Neutrophil (primary cell): ENCODE data around the gene ARHGEF4.

Source experiments
- H3K27ac ChIP-seq: fragments of 200-600 bp; sonication (generic); 2 replicates; pipeline ENCODE4 v1.5.1; 2016; ENCODE audit warnings: mild to moderate bottlenecking, moderate library complexity
- H3K27me3 ChIP-seq: fragments of 200-600 bp; sonication (generic); 2 replicates; pipeline ENCODE4 v1.6.0; 2016; ENCODE audit warnings: mild to moderate bottlenecking
- H3K36me3 ChIP-seq: fragments of 200-600 bp; sonication (generic); 2 replicates; pipeline ENCODE4 v1.5.1; 2017
- H3K4me1 ChIP-seq, 2 experiments: fragments of 200-600 bp in 1 of 2; sonication (generic) in 1 of 2; 1 replicate in 1 of 2; 2 replicates in 1 of 2; pipeline versions ENCODE4 v1.5.1 to v1.6.1; 2013 to 2016; ENCODE audit warnings: low read depth in 1 of 2, low read length in 1 of 2, mild to moderate bottlenecking in 1 of 2, moderate library complexity in 1 of 2; ENCODE audit not compliant: control insufficient read depth in 1 of 2, insufficient read depth in 1 of 2
- H3K4me3 ChIP-seq, 2 experiments: fragments of 200-600 bp in 1 of 2; sonication (generic) in 1 of 2; 1 replicate in 1 of 2; 2 replicates in 1 of 2; pipeline ENCODE4 v1.5.1; 2013 to 2016; ENCODE audit warnings: low read depth in 1 of 2, low read length in 1 of 2, mild to moderate bottlenecking in 1 of 2, moderate library complexity in 1 of 2
- H3K9me3 ChIP-seq: fragments of 200-600 bp; sonication (generic); 2 replicates; pipeline ENCODE4 v1.5.1; 2016
- TF ChIP-seq, protein P1 (sequence below): fragments of 200-600 bp; sonication (generic); IDR thresholded peaks from 2 replicates; pipeline ENCODE4 v1.5.1; 2016; ENCODE audit warnings: antibody characterized with exemption

Gene ARHGEF4

DNA sequence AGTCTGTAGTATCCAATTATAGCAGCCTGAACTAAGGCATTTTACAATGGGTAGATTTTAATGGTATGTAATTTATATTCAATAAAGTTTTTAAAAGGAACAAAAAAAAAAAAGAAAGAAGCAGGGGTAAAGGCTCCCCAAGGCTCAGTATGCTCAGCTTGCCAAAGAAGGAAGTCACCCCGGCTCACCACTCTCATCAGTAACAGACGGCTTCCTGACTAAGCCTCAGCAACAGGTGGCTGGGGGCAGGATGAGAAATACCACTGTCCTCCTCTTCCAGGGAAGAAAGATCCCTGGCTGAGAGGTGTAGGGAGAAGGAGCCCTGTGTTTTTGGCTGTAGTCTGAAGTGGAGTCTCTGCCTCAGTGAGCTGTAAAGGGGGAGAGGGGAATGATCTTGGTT, 121.2 kb downstream of the ARHGEF4 start:
- Histone ChIP-seq H3K27me3 (peaks cover 35% of the 10 kb centered on the region), H3K36me3 (no peaks in the 10 kb centered on the region), H3K27ac (no peak overlapping the region), H3K4me3 (no peak overlapping the region), H3K9me3 (no peaks in the 10 kb centered on the region), H3K4me1 (no peaks in the 10 kb centered on the region)
- TF ChIP-seq, protein P1, sequence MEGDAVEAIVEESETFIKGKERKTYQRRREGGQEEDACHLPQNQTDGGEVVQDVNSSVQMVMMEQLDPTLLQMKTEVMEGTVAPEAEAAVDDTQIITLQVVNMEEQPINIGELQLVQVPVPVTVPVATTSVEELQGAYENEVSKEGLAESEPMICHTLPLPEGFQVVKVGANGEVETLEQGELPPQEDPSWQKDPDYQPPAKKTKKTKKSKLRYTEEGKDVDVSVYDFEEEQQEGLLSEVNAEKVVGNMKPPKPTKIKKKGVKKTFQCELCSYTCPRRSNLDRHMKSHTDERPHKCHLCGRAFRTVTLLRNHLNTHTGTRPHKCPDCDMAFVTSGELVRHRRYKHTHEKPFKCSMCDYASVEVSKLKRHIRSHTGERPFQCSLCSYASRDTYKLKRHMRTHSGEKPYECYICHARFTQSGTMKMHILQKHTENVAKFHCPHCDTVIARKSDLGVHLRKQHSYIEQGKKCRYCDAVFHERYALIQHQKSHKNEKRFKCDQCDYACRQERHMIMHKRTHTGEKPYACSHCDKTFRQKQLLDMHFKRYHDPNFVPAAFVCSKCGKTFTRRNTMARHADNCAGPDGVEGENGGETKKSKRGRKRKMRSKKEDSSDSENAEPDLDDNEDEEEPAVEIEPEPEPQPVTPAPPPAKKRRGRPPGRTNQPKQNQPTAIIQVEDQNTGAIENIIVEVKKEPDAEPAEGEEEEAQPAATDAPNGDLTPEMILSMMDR, result no peak

DNA sequence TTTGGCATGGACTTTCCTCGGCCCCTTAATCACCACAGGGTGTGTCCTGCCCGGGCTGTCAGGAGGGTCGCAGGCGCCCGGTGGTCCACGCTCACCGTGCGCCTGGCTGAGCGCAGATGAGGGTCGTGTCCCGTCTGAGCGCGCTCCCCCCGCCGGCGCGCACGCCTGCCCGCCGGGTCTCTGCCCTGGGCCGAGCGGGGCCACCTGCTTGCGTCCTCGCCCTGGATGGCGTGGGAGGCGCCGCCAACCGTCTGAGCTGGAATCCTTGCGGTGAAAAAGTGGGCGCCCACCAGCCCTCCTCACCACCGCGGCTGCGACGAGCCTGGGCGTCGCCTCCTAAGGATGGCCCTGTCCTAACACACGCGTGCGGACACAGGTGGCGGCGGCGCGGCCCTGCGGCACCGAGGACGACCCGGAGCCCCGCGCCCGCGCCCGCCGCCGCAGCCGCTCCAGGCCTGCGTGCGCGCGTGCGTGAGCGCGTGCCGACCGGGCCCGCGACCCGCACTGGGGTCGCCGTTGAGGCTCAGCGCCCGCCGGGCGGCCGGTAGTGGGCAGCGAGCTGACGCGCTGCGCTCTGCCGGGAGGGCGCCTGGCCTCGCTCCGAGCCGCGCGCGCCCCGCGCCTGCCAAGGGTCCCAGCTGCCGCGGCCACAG, 126.6 kb downstream of the ARHGEF4 start:
- Histone ChIP-seq H3K27me3 (peaks cover 82% of the 10 kb centered on the region), H3K36me3 (no peaks in the 10 kb centered on the region), H3K27ac (no peak overlapping the region), H3K4me3 (no peak overlapping the region), H3K9me3 (no peaks in the 10 kb centered on the region), H3K4me1 (peaks cover 0 to 16% of the 10 kb centered on the region in 2 experiments)
- TF ChIP-seq, protein P1, result no peak

DNA sequence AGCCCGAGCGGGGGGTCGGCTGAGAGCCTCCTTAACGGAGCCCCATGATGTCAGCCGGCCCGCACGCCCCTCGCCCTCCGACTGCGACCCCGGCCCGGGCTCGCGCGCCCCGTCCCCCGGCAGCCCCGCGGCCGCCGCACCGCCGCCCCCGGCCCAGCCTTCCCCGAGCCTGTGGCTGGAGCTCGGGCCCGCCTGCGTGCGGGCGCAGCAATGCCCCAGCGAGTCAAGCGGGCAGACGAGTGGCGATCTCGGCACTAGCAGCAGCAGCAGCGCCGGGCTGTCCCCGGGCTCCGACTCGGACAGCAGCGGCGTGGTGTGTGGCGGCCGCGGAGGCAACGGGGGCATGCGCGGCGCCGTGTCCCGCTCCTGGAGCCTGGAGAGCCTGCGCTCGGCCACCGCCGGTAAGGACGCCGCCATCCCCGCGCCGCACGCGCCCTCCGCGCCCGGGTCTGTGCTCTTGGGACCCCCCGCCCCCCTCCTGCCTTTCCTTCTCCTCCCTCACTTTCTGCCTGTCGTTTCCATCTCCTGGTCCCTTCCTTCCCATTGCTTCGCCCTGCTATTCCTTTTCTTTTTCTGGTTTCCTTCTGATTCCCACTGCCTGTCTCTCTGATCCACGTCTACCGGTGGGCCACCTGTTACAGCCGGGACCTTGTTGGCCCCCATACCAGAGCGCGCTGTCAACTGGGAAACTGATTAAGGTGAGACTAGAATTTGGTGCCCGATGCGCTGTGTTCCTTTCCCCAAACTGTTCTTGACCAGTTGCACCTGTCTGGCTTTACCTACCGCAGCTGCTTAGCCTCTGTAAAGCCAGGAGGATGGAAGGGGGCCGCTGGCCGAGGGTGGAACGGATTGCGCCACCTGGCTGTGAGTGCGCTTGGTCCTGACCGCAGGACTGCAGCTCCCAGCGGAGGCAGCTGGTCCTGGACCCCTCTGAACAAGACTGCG, 127.4 kb downstream of the ARHGEF4 start:
- H3K36me3 ChIP-seq, result no peaks in the 10 kb centered on the region
- H3K27me3 ChIP-seq, result peaks cover 81% of the 10 kb centered on the region
- peak overlapping the region in 1 of 2 experiments; percentile 44 for H3K4me3 ChIP-seq
- no peaks in the 10 kb centered on the region for H3K9me3 ChIP-seq
- TF ChIP-seq, protein P1, result no peak
- peaks cover 0 to 16% of the 10 kb centered on the region in 2 experiments for H3K4me1 ChIP-seq
- no peak overlapping the region for H3K27ac ChIP-seq

DNA sequence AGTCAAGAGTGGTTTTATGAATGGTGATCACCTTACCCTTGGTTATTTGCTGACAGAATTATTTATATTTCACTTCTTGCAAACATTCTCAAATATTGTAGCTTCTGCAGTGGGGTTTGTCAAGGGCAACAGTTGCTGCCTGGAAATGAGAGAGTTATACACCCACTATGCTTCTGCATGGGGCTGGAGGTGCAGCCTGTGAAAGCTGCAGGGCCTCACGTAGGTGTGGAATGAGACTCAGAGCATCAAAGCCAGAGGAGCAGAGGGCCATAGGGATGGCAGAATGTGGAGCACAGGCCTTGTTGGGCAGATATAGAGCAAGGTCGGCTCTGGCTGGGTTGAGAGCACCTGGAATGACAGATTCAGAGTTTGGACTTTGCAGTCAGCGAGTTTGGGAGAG, 128.2 kb downstream of the ARHGEF4 start:
- no peaks in the 10 kb centered on the region for H3K9me3 ChIP-seq
- peaks cover 0 to 16% of the 10 kb centered on the region in 2 experiments for H3K4me1 ChIP-seq

DNA sequence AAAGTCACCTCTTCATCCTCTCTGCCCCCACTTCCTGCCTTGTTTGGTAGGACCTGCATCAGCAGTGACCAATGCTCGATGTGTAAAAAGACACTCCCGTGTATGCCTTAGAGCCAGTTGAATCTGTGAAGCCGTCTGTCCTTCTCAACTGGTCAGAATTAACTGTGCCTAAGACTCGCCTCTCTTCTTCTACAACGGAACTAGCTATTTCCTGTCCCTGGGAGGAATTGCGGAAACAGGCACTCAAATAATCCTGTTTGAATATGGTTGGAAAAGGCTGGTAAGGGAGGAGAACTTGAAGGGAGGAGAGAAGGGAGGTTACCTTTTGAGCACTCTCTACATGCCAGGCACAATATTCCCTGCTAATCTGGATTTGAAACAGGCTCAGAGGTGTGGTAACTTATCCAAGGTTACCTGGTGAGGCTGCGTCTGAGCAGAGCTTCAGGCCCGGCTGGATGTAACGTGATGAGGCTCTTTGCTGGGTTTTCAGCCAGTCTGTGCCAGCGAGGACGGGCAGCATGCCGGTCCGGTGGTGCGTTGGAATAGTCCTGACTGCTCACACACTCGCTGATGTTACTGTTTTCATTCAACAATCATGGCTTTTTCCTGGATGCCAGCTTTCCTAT, 129.5 kb downstream of the ARHGEF4 start:
- H3K36me3 ChIP-seq, result no peaks in the 10 kb centered on the region
- H3K27me3 ChIP-seq, result peaks cover 64% of the 10 kb centered on the region
- no peak overlapping the region for H3K4me3 ChIP-seq
- TF ChIP-seq, protein P1, result no peak
- H3K4me1 ChIP-seq, result peaks cover 0 to 16% of the 10 kb centered on the region in 2 experiments
- H3K9me3 ChIP-seq, result no peaks in the 10 kb centered on the region
- no peak overlapping the region for H3K27ac ChIP-seq

More for the DNA sequence above, 128.2 kb downstream of the ARHGEF4 start:
- Histone ChIP-seq H3K27me3 (peaks cover 75% of the 10 kb centered on the region), H3K36me3 (no peaks in the 10 kb centered on the region), H3K27ac (no peak overlapping the region), H3K4me3 (no peak overlapping the region)
- TF ChIP-seq, protein P1, result no peak
